Loucy (cell line): ENCODE measurements around the gene RPRD2.

Source experiments
- H2AFZ ChIP-seq: fragments of 200-600 bp; sonication (generic); 2 replicates; pipeline ENCODE4 v1.6.0; 2016; ENCODE audit warnings: antibody characterized with exemption, mild to moderate bottlenecking, low read length, moderate library complexity
- H3F3A ChIP-seq: fragments of 200-600 bp; 2 replicates; pipeline ENCODE4 v1.6.0; 2016; ENCODE audit warnings: antibody characterized with exemption, low read depth, mild to moderate bottlenecking
- H3K27me3 ChIP-seq: fragments of 200-600 bp; sonication (generic); 2 replicates; pipeline ENCODE4 v1.6.1; 2014; ENCODE audit warnings: low read length, mild to moderate bottlenecking; ENCODE audit not compliant: insufficient read depth, poor library complexity, severe bottlenecking
- H3K36me3 ChIP-seq: fragments of 200-600 bp; sonication (generic); 2 replicates; pipeline ENCODE4 v1.6.1; 2016; ENCODE audit warnings: low read length; ENCODE audit not compliant: insufficient read depth
- H3K4me1 ChIP-seq: fragments of 200-600 bp; sonication (generic); 2 replicates; pipeline ENCODE4 v1.5.1; 2014; ENCODE audit warnings: low read length, mild to moderate bottlenecking; ENCODE audit not compliant: insufficient read depth, poor library complexity, severe bottlenecking
- H3K4me2 ChIP-seq: fragments of 200-600 bp; sonication (generic); 2 replicates; pipeline ENCODE4 v1.6.0; 2014; ENCODE audit warnings: antibody characterized with exemption, low read length, low read depth, mild to moderate bottlenecking; ENCODE audit not compliant: poor library complexity, severe bottlenecking
- H3K4me3 ChIP-seq: fragments of 200-600 bp; sonication (generic); 2 replicates; pipeline ENCODE4 v1.5.1; 2014; ENCODE audit warnings: low read length, mild to moderate bottlenecking, mixed read lengths; ENCODE audit not compliant: poor library complexity, severe bottlenecking
- H3K79me2 ChIP-seq: fragments of 200-600 bp; sonication (generic); 2 replicates; pipeline ENCODE4 v1.6.1; 2014; ENCODE audit warnings: low read length; ENCODE audit not compliant: insufficient read depth
- H3K9ac ChIP-seq: fragments of 200-600 bp; sonication (generic); 2 replicates; pipeline ENCODE4 v1.6.0; 2014; ENCODE audit warnings: mild to moderate bottlenecking, low read depth, low read length, moderate library complexity; ENCODE audit not compliant: poor library complexity, severe bottlenecking
- H3K9me2 ChIP-seq: fragments of 200-600 bp; sonication (generic); replicated peaks from 2 replicates; pipeline ENCODE4 v1.6.1; 2016; ENCODE audit warnings: low read depth, low read length, mixed read lengths
- H3K9me3 ChIP-seq: fragments of 200-600 bp; sonication (generic); 2 replicates; pipeline ENCODE4 v1.6.1; 2014; ENCODE audit warnings: mild to moderate bottlenecking, antibody characterized with exemption, low read length, low read depth; ENCODE audit not compliant: insufficient read depth
- H4K20me1 ChIP-seq: fragments of 200-600 bp; sonication (generic); 2 replicates; pipeline ENCODE4 v1.6.0; 2014; ENCODE audit warnings: antibody characterized with exemption, low read length, mild to moderate bottlenecking; ENCODE audit not compliant: insufficient read depth, poor library complexity, severe bottlenecking
- CTCF ChIP-seq: fragments of 200-600 bp; sonication (generic); conservative IDR thresholded peaks from 2 replicates; pipeline ENCODE4 v1.5.1; 2014; ENCODE audit warnings: mild to moderate bottlenecking, antibody characterized with exemption, low read length
- EZH2phosphoT487 ChIP-seq: fragments of 200-600 bp; IDR thresholded peaks from 2 replicates; pipeline ENCODE4 v1.6.1; 2018; ENCODE audit warnings: antibody characterized with exemption, mild to moderate bottlenecking, moderate library complexity, borderline replicate concordance

The RPRD2 gene

GRCh38 chr1:150464422-150464826, 100.5 kb downstream of the RPRD2 start:
- no peaks in the 10 kb centered on the region for H4K20me1 ChIP-seq
- no peak overlapping the region for H3K9ac ChIP-seq
- no peaks in the 10 kb centered on the region for H3K9me2 ChIP-seq
- TF ChIP-seq CTCF (peak; percentile 77), EZH2phosphoT487 (no peak)
- no peaks in the 10 kb centered on the region for H3F3A ChIP-seq
- H3K4me1 ChIP-seq, result no peaks in the 10 kb centered on the region
- H3K4me3 ChIP-seq, result no peak overlapping the region
- peaks cover 64% of the 10 kb centered on the region; the same call in 1 of the 2 replicates for H3K36me3 ChIP-seq
- no peak overlapping the region for H2AFZ ChIP-seq
- H3K79me2 ChIP-seq, result no peaks in the 10 kb centered on the region
- no peaks in the 10 kb centered on the region for H3K27me3 ChIP-seq
- no peaks in the 10 kb centered on the region for H3K9me3 ChIP-seq
- no peak overlapping the region for H3K4me2 ChIP-seq

GRCh38 chr1:150466964-150467363, 103.0 kb downstream of the RPRD2 start:
- Histone ChIP-seq H3K4me3 (no peak overlapping the region), H3K4me1 (no peaks in the 10 kb centered on the region), H3K79me2 (no peaks in the 10 kb centered on the region), H3K36me3 (peaks cover 65% of the 10 kb centered on the region; the same call in 1 of the 2 replicates), H2AFZ (no peak overlapping the region), H3F3A (no peaks in the 10 kb centered on the region), H3K9me2 (no peaks in the 10 kb centered on the region), H3K4me2 (no peak overlapping the region), H3K27me3 (no peaks in the 10 kb centered on the region), H3K9ac (no peak overlapping the region), H4K20me1 (no peaks in the 10 kb centered on the region), H3K9me3 (no peaks in the 10 kb centered on the region)
- no peak for TF ChIP-seq EZH2phosphoT487
- no peak for TF ChIP-seq CTCF

- H3K36me3 ChIP-seq, result peaks cover 83% of the 10 kb centered on the region; the same call in 1 of the 2 replicates
- no peaks in the 10 kb centered on the region for H3K79me2 ChIP-seq
- no peak overlapping the region for H3K9ac ChIP-seq
- no peaks in the 10 kb centered on the region for H3K9me2 ChIP-seq
- no peaks in the 10 kb centered on the region for H3K27me3 ChIP-seq
- H3F3A ChIP-seq, result no peaks in the 10 kb centered on the region
- no peak overlapping the region for H2AFZ ChIP-seq
- no peak overlapping the region for H3K4me3 ChIP-seq
- no peak for TF ChIP-seq CTCF
- TF ChIP-seq EZH2phosphoT487, result no peak
- no peaks in the 10 kb centered on the region for H3K9me3 ChIP-seq
- H3K4me1 ChIP-seq, result no peaks in the 10 kb centered on the region
- no peaks in the 10 kb centered on the region for H4K20me1 ChIP-seq
- H3K4me2 ChIP-seq, result no peak overlapping the region
Measured at GRCh38 chr1:150469291-150469690, 105.3 kb downstream of the RPRD2 start.
